Omental fat pad (tissue), 4 donors: ENCODE results near the gene DCP1B. TPM values are rescaled to one million over a fixed set of nuclear protein-coding genes. Genes with fewer than 3 reads are reported as not detected.

ENCODE experiments used
- ATAC-seq: fragments of 150-250 bp; one replicate; pipeline ENCODE4 v1.9.1; 2016; ENCODE audit warnings: mild to moderate bottlenecking, moderate library complexity; ENCODE audit not compliant: low FRiP score
- DNase-seq: peaks from one replicate; pipeline ENCODE4 v3.0.0-alpha.2; 2019; ENCODE audit warnings: low spot score
- total RNA-seq, 4 donors: library from RNA; depleted of rRNA; stranded (reverse); fragments of >200 nt; gene quantifications; one replicate each; pipeline ENCODE4 v1.1.0, GENCODE V29; 2016
- TF ChIP-seq, protein P1 (sequence below), 3 donors: fragments of 450-650 bp; IDR thresholded peaks; one replicate each; pipeline ENCODE4 v1.5.1; 2016 to 2017; ENCODE audit warnings: antibody characterized with exemption in 3 of 3, mild to moderate bottlenecking in 3 of 3, moderate library complexity in 2 of 3

Gene DCP1B
- total RNA-seq, 4 donors from 2014 or later = 7.2 to 19.2 (median 9.9) TPM

DNA sequence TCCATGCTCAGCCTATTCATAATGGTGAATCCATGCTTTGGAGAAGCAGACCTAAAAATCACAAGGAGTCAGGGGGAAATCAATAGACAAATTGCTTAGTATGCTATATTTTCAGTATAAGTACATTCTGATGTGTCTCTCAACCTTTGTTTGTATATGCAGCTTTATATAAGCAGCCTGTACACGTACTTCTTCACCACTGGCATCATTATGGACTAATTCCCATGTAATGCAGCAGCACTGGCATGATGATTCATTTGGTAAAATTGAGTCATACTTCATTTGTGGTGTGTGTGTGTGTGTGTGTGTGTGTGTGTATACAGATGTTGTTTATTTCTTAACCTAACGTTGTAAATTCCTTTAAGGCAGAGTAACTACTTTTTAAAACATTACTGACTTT, 10.9 kb downstream of the DCP1B start:
- DNase-seq (no peak), ATAC-seq (peak; percentile 66)
- TF ChIP-seq, protein P1, sequence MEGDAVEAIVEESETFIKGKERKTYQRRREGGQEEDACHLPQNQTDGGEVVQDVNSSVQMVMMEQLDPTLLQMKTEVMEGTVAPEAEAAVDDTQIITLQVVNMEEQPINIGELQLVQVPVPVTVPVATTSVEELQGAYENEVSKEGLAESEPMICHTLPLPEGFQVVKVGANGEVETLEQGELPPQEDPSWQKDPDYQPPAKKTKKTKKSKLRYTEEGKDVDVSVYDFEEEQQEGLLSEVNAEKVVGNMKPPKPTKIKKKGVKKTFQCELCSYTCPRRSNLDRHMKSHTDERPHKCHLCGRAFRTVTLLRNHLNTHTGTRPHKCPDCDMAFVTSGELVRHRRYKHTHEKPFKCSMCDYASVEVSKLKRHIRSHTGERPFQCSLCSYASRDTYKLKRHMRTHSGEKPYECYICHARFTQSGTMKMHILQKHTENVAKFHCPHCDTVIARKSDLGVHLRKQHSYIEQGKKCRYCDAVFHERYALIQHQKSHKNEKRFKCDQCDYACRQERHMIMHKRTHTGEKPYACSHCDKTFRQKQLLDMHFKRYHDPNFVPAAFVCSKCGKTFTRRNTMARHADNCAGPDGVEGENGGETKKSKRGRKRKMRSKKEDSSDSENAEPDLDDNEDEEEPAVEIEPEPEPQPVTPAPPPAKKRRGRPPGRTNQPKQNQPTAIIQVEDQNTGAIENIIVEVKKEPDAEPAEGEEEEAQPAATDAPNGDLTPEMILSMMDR (IDR thresholded peaks at IDR 0.05) = no peak

DNA sequence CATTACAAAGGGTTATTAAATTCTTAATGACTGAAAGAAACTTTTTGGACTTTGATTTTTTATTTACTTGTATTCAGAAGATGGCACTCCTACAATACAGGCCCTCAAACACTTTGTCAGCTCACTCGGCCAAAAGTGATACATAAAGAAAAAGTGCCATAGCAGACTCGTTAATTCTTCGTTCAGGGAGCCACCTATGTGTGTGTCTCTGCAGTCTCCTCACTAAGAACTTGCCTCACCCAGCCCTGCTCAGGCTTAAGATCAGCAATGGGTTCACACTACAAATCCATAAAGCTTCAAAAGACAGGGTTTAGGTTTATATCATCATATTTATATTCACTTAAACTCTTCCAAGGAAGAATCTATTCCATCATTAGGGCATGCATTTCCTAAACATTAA, 11.5 kb downstream of the DCP1B start:
- TF ChIP-seq, protein P1 (IDR thresholded peaks at IDR 0.05) = no peak
- no peak for ATAC-seq
- no peak for DNase-seq

DNA sequence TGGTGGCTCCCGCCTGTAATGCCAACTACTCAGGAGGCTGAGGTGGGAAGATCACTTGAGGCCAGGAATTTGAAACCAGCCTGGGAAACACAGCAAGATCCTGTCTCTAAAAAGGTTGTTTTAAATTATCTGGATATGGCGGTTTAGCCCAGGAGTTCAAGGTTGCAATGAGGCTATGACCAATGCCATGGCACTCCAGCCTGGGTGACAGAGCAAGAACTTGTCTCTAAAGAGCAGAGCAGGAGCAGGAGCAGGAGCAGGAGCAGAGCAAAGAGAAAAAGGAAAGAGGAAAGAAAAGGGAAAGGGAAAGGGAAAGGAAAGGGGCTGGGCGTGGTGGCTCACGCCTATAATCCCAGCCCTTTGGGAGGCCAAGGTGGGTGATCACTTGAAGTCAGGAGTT, 15.1 kb downstream of the DCP1B start:
- ATAC-seq = no peak
- no peak for DNase-seq
- TF ChIP-seq, protein P1 (IDR thresholded peaks at IDR 0.05) = no peak

DNA sequence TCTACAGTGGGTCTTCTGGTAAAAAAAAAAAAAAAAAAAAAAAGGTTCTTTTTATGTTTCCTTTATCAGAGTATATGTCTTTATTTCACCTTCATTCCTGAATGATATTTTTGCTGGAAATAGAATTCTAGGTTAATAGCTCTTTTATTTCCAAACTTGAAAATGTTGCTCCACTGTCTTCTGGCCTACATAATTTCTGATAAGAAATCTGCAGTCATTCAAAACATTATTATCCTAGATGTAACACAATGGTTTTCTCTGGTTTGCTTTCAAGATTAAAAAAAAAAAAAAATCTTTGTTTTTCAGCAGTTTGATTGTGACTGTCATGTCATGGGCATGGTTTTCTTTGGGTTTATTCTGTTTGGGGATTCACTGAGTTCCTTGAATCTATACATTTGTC, 19.5 kb downstream of the DCP1B start:
- no peak for DNase-seq
- TF ChIP-seq, protein P1 (IDR thresholded peaks at IDR 0.05) = no peak
- no peak for ATAC-seq

DNA sequence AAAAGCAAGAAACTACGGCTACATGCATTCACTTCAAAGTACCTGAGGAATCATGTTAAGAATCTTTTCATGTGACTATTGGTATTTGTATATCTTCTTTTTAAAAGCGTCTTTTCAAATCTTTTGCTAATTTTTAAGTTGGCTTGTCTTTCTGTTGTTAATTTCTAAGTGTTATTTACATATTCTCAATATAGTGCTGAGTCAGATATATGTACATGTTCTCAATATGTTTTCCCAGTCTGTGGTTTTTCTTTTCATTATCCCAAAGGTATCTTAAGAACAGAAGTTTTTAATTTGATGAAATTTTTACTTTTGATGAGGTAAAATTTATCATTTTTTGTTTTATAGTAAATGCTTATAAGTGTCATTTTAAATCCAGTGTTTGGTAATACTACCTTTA, 24.0 kb downstream of the DCP1B start:
- ATAC-seq = no peak
- DNase-seq = no peak

DNA sequence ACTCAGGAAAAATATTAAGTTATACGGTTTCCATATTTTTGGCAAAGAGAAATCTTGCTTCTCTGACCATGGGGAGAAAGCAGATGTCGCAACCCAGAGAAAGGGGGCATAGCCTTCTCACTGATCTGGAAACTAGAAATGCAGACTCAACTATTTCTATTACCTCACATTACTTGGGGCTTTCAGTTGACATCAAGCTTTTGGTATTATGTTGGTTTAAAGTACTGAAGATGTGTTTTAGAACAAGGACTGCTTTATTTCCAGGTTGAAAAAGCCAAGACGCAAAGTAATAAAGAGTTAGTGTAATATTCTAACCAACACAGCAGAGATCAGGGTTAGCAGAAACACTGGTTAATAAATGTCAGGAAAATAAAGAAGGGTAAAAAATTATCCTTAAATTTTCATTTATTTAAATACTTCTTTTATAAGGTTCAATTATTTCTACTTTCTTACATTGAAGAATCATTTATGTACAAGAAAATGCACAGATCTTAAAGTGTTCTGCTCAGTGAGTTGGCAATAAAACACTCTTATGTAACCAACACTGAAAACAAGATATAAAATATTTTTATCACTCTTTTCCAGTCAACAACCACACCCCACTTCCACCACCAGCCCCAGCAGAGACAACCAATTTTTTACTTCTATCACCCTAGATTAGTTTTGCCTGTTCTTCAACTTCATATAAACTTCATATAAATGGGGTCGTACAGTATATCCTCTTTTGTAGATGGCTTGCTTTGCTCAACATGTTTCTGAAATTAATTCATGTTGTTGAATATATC, 26.0 kb downstream of the DCP1B start:
- DNase-seq (no peak), ATAC-seq (no peak)
- TF ChIP-seq, protein P1 (IDR thresholded peaks at IDR 0.05) = no peak

More for the DNA sequence above, 24.0 kb downstream of the DCP1B start:
- TF ChIP-seq, protein P1 (IDR thresholded peaks at IDR 0.05) = no peak

DNA sequence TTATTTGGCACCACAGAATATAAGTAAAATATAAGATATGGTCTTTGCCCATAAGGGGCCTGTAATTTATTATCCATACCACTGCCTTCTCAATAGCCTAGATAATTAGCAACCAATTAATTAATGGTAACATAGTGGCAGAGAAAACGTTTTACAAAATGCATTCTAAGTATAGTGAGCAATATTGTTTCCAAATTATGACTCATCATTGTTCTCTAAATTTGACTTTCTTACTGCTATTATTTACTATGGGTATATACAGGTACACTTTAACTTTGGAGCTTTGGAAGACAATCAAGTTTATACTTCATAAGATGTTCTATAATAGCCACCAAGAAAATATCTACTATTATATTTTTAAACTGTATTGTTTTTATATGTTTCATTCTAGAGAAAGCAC, 26.7 kb downstream of the DCP1B start:
- no peak for DNase-seq
- peak; percentile 70 for ATAC-seq
- TF ChIP-seq, protein P1 (IDR thresholded peaks at IDR 0.05) = no peak
